Activated T-cell treated with anti-CD3 and anti-CD28 coated beads, Interleukin-2, amount 50 U/mL, for 24 hours (primary cell): Measurements from ENCODE around the gene E2F1.

Source experiments
- DNase-seq: peaks from one replicate; pipeline ENCODE4 v3.0.0-alpha.2; 2020
- H3K27ac Mint-ChIP-seq: 2 replicates; pipeline ENCODE4 v1.8.0; 2020; ENCODE audit warnings: mild to moderate bottlenecking, mixed read lengths
- H3K27me3 Mint-ChIP-seq: 2 replicates; pipeline ENCODE4 v1.8.0; 2020; ENCODE audit warnings: mixed read lengths
- H3K36me3 Mint-ChIP-seq: 2 replicates; pipeline ENCODE4 v1.8.0; 2020; ENCODE audit warnings: low read depth, mixed read lengths
- H3K4me1 Mint-ChIP-seq: 2 replicates; pipeline ENCODE4 v1.8.0; 2020; ENCODE audit warnings: low read depth, mixed read lengths
- H3K4me3 Mint-ChIP-seq: 2 replicates; pipeline ENCODE4 v1.8.0; 2020; ENCODE audit warnings: mild to moderate bottlenecking, moderate library complexity, mixed read lengths
- H3K9me3 Mint-ChIP-seq: 2 replicates; pipeline ENCODE4 v1.8.0; 2020; ENCODE audit warnings: mixed read lengths

Gene E2F1

GRCh38 chr20:33686100-33686983 is at the start of gene E2F1:
Gene E2F1 (minus strand): TSS chr20:33686385. CDS start chr20:33686264, 121 bp downstream.
- Mint-ChIP-seq H3K27ac (peak within 1 kb of the TSS; percentile 95), H3K36me3 (peaks cover 39% of the 10 kb centered on the region), H3K4me3 (peak within 1 kb of the TSS; percentile 92), H3K4me1 (peaks cover 76% of the 10 kb centered on the region), H3K27me3 (no peaks in the 10 kb centered on the region), H3K9me3 (no peaks in the 10 kb centered on the region)
- peak; percentile 98 for DNase-seq

GRCh38 chr20:33733654-33734576 is 47.7 kb upstream of the E2F1 start:
- Mint-ChIP-seq H3K4me3 (peak overlapping the region; percentile 34), H3K27me3 (no peaks in the 10 kb centered on the region), H3K27ac (no peak overlapping the region), H3K36me3 (peaks cover 13% of the 10 kb centered on the region), H3K4me1 (peaks cover 25% of the 10 kb centered on the region), H3K9me3 (peaks cover 8% of the 10 kb centered on the region)
- no peak for DNase-seq

GRCh38 chr20:33732166-33732970 is 46.2 kb upstream of the E2F1 start:
- H3K27ac Mint-ChIP-seq: peak overlapping the region; percentile 82
- H3K4me3 Mint-ChIP-seq: peak overlapping the region; percentile 85
- peak; percentile 90 for DNase-seq
- no peaks in the 10 kb centered on the region for H3K27me3 Mint-ChIP-seq
- peaks cover 22% of the 10 kb centered on the region for H3K4me1 Mint-ChIP-seq
- H3K36me3 Mint-ChIP-seq: peaks cover 11% of the 10 kb centered on the region
- H3K9me3 Mint-ChIP-seq: peaks cover 8% of the 10 kb centered on the region

GRCh38 chr20:33731693-33732165 is 45.5 kb upstream of the E2F1 start, which contains the start of gene ZNF341:
Gene ZNF341 (plus strand): TSS chr20:33731996. CDS start chr20:33732022, 26 bp downstream.
- H3K4me3 Mint-ChIP-seq: peak within 1 kb of the TSS; percentile 85
- H3K27me3 Mint-ChIP-seq: no peaks in the 10 kb centered on the region
- H3K9me3 Mint-ChIP-seq: peaks cover 5% of the 10 kb centered on the region
- H3K27ac Mint-ChIP-seq: peak within 1 kb of the TSS; percentile 92
- peak; percentile 93 for DNase-seq
- H3K36me3 Mint-ChIP-seq: peaks cover 7% of the 10 kb centered on the region
- H3K4me1 Mint-ChIP-seq: peaks cover 22% of the 10 kb centered on the region

GRCh38 chr20:33730946-33731692 is 44.9 kb upstream of the E2F1 start:
- Mint-ChIP-seq H3K4me1 (peaks cover 22% of the 10 kb centered on the region), H3K36me3 (peaks cover 2% of the 10 kb centered on the region), H3K27me3 (no peaks in the 10 kb centered on the region), H3K9me3 (peaks cover 2% of the 10 kb centered on the region), H3K27ac (peak overlapping the region; percentile 92), H3K4me3 (peak overlapping the region; percentile 77)
- DNase-seq: no peak

GRCh38 chr20:33729101-33729500 is 42.9 kb upstream of the E2F1 start:
- Mint-ChIP-seq H3K4me3 (no peak overlapping the region), H3K27ac (no peak overlapping the region), H3K27me3 (no peaks in the 10 kb centered on the region), H3K9me3 (no peaks in the 10 kb centered on the region), H3K36me3 (no peaks in the 10 kb centered on the region), H3K4me1 (peaks cover 19% of the 10 kb centered on the region)
- DNase-seq: no peak

GRCh38 chr20:33728463-33728862 is 42.3 kb upstream of the E2F1 start:
- Mint-ChIP-seq H3K4me1 (peaks cover 13% of the 10 kb centered on the region), H3K27me3 (no peaks in the 10 kb centered on the region), H3K4me3 (no peak overlapping the region), H3K36me3 (no peaks in the 10 kb centered on the region), H3K27ac (no peak overlapping the region), H3K9me3 (no peaks in the 10 kb centered on the region)
- no peak for DNase-seq

- Mint-ChIP-seq H3K4me3 (no peak overlapping the region), H3K27ac (no peak overlapping the region), H3K9me3 (no peaks in the 10 kb centered on the region), H3K4me1 (peaks cover 10% of the 10 kb centered on the region), H3K27me3 (no peaks in the 10 kb centered on the region), H3K36me3 (no peaks in the 10 kb centered on the region)
- DNase-seq: no peak
Measured at GRCh38 chr20:33727806-33728205, 41.6 kb upstream of the E2F1 start.

GRCh38 chr20:33727115-33727479 is 40.9 kb upstream of the E2F1 start:
- H3K27me3 Mint-ChIP-seq: no peaks in the 10 kb centered on the region
- H3K36me3 Mint-ChIP-seq: no peaks in the 10 kb centered on the region
- no peaks in the 10 kb centered on the region for H3K9me3 Mint-ChIP-seq
- DNase-seq: no peak
- peaks cover 6% of the 10 kb centered on the region for H3K4me1 Mint-ChIP-seq
- no peak overlapping the region for H3K27ac Mint-ChIP-seq
- no peak overlapping the region for H3K4me3 Mint-ChIP-seq

- Mint-ChIP-seq H3K9me3 (no peaks in the 10 kb centered on the region), H3K27ac (no peak overlapping the region), H3K36me3 (no peaks in the 10 kb centered on the region), H3K4me1 (peaks cover 6% of the 10 kb centered on the region), H3K27me3 (no peaks in the 10 kb centered on the region), H3K4me3 (no peak overlapping the region)
- no peak for DNase-seq
Measured at GRCh38 chr20:33725607-33726264, 39.6 kb upstream of the E2F1 start.

GRCh38 chr20:33724439-33725094 is 38.4 kb upstream of the E2F1 start:
- H3K36me3 Mint-ChIP-seq: peaks cover 4% of the 10 kb centered on the region
- no peaks in the 10 kb centered on the region for H3K9me3 Mint-ChIP-seq
- H3K27me3 Mint-ChIP-seq: no peaks in the 10 kb centered on the region
- peaks cover 16% of the 10 kb centered on the region for H3K4me1 Mint-ChIP-seq
- no peak for DNase-seq
- H3K4me3 Mint-ChIP-seq: no peak overlapping the region
- H3K27ac Mint-ChIP-seq: no peak overlapping the region

- Mint-ChIP-seq H3K27me3 (no peaks in the 10 kb centered on the region), H3K4me1 (peaks cover 32% of the 10 kb centered on the region), H3K36me3 (peaks cover 5% of the 10 kb centered on the region), H3K9me3 (no peaks in the 10 kb centered on the region), H3K4me3 (peak overlapping the region; percentile 92), H3K27ac (no peak overlapping the region)
- no peak for DNase-seq
Measured at GRCh38 chr20:33721391-33722140, 35.4 kb upstream of the E2F1 start.
